CD4-positive, alpha-beta T cell (primary cell): ENCODE results near the gene DIAPH2. TPM values are rescaled to one million over a fixed set of nuclear protein-coding genes. Genes with fewer than 3 reads are reported as not detected.

Experiments used
- ATAC-seq: fragments of 200-7000 bp; cut with Tn5 transposase; one replicate; pipeline ENCODE4 v1.10.0; 2022; ENCODE audit warnings: mild to moderate bottlenecking; ENCODE audit not compliant: poor library complexity
- CTCF ChIA-PET: fragments of 350-600 bp; sonication (Branson Sonifier 250); formaldehyde crosslinking; loops from one replicate; lab custom pipeline; 2021; ENCODE audit warnings: antibody characterized with exemption, inconsistent platforms; lab: Charles Lee
- POLR2A ChIA-PET: fragments of 350-600 bp; sonication (Branson Sonifier 250); formaldehyde crosslinking; loops from one replicate; lab custom pipeline; 2021; ENCODE audit warnings: antibody characterized with exemption, inconsistent platforms; lab: Charles Lee
- DNase-seq, 14 experiments: peaks; one replicate each; pipeline ENCODE4 v3.0.0-alpha.2; 2013 to 2020; ENCODE audit warnings: mixed read lengths in 2 of 14
- H3K27ac ChIP-seq, 2 donors: one replicate each; pipeline versions ENCODE4 v1.5.1 to v1.7.0; 2013; ENCODE audit warnings: low read length in 2 of 2, low read depth in 1 of 2, mild to moderate bottlenecking in 1 of 2
- H3K27me3 ChIP-seq, 2 experiments: 1 replicate in 1 of 2; 2 replicates in 1 of 2; pipeline versions ENCODE4 v1.6.1 to v1.7.0; 2013; ENCODE audit warnings: low read length in 2 of 2, control low read depth in 1 of 2, mild to moderate bottlenecking in 1 of 2, moderate library complexity in 1 of 2; ENCODE audit not compliant: insufficient read depth in 2 of 2, control insufficient read depth in 1 of 2
- H3K36me3 ChIP-seq: one replicate; pipeline ENCODE4 v1.6.1; 2013; ENCODE audit warnings: low read length, control low read depth; ENCODE audit not compliant: insufficient read depth
- H3K4me1 ChIP-seq: one replicate; pipeline ENCODE4 v1.6.1; 2013; ENCODE audit warnings: low read length, control low read depth; ENCODE audit not compliant: insufficient read depth
- H3K4me3 ChIP-seq: one replicate; pipeline ENCODE4 v1.5.1; 2013; ENCODE audit warnings: mild to moderate bottlenecking, low read length, moderate library complexity
- H3K9me3 ChIP-seq, 2 experiments: 1 replicate in 1 of 2; 2 replicates in 1 of 2; pipeline versions ENCODE4 v1.6.1 to v1.7.0; 2013; ENCODE audit warnings: low read length in 2 of 2, mild to moderate bottlenecking in 2 of 2, control low read depth in 1 of 2, moderate library complexity in 1 of 2; ENCODE audit not compliant: control insufficient read depth in 1 of 2, insufficient read depth in 1 of 2
- H3K27ac Mint-ChIP-seq: one replicate; pipeline ENCODE4 v1.8.0; 2020; ENCODE audit warnings: mixed read lengths
- H3K27me3 Mint-ChIP-seq: one replicate; pipeline ENCODE4 v1.8.0; 2021; ENCODE audit warnings: mixed read lengths
- H3K36me3 Mint-ChIP-seq: one replicate; pipeline ENCODE4 v1.8.0; 2021; ENCODE audit warnings: low read depth, mixed read lengths
- H3K4me1 Mint-ChIP-seq: one replicate; pipeline ENCODE4 v1.8.0; 2021; ENCODE audit warnings: low read depth, mixed read lengths
- H3K4me3 Mint-ChIP-seq: one replicate; pipeline ENCODE4 v1.8.0; 2020; ENCODE audit warnings: mild to moderate bottlenecking, mixed read lengths
- H3K9me3 Mint-ChIP-seq: one replicate; pipeline ENCODE4 v1.8.0; 2020; ENCODE audit warnings: mixed read lengths
- CTCF ChIP-seq: fragments of 200-600 bp; IDR thresholded peaks from one replicate; pipeline ENCODE4 v1.8.0; 2022; ENCODE audit warnings: antibody characterized with exemption, mild to moderate bottlenecking
- intact Hi-C, 2 experiments: fragments of 100-400 bp; cut with DNase I in 1 of 2; cut with micrococcal nuclease in 1 of 2; formaldehyde crosslinking; loops; one replicate each; pipeline versions ENCODE4 v1.15.1 to v1.9.0; 2023 to 2025; cut with DNase I, micrococcal nuclease
- total RNA-seq, 174 experiments: library from RNA in 2 of 174; stranded (reverse) in 2 of 174; gene quantifications; one replicate each; pipeline ENCODE4 v1.2.3 and lab custom pipeline; 2021 to 2026

The DIAPH2 gene
- total RNA-seq, 2 experiments from 2014 or later = 11.4 to 11.7 TPM

- CTCF ChIA-PET = no interaction called here
- POLR2A ChIA-PET = no interaction called here
- TF ChIP-seq CTCF = no peak
Measured at GRCh38 chrX:96906741-96907140, 222.1 kb downstream of the DIAPH2 start.

GRCh38 chrX:96907516-96908272 lies 223.1 kb downstream of the DIAPH2 start:
- CTCF ChIA-PET = no interaction called here
- Mint-ChIP-seq H3K4me1 (no peaks in the 10 kb centered on the region), H3K27ac (no peak overlapping the region), H3K36me3 (no peaks in the 10 kb centered on the region), H3K4me3 (no peak overlapping the region), H3K27me3 (no peaks in the 10 kb centered on the region), H3K9me3 (no peaks in the 10 kb centered on the region)
- H3K4me3 ChIP-seq = no peak overlapping the region
- no peaks in the 10 kb centered on the region for H3K9me3 ChIP-seq
- POLR2A ChIA-PET = no interaction called here
- no peak overlapping the region for H3K27ac ChIP-seq
- H3K27me3 ChIP-seq = no peaks in the 10 kb centered on the region
- H3K4me1 ChIP-seq = no peaks in the 10 kb centered on the region
- no peak for TF ChIP-seq CTCF
- DNase-seq (no peak), ATAC-seq (no peak)
- intact Hi-C loops = no loop called here
- H3K36me3 ChIP-seq = no peaks in the 10 kb centered on the region

More at GRCh38 chrX:96906741-96907140, 222.1 kb downstream of the DIAPH2 start:
- Histone ChIP-seq H3K36me3 (no peaks in the 10 kb centered on the region), H3K27me3 (no peaks in the 10 kb centered on the region), H3K4me3 (no peak overlapping the region), H3K9me3 (no peaks in the 10 kb centered on the region), H3K27ac (no peak overlapping the region), H3K4me1 (no peaks in the 10 kb centered on the region)
- intact Hi-C loops = no loop called here
- ATAC-seq (no peak), DNase-seq (no peak)
- Mint-ChIP-seq H3K27me3 (no peaks in the 10 kb centered on the region), H3K27ac (no peak overlapping the region), H3K36me3 (no peaks in the 10 kb centered on the region), H3K9me3 (no peaks in the 10 kb centered on the region), H3K4me3 (no peak overlapping the region), H3K4me1 (no peaks in the 10 kb centered on the region)

DNA sequence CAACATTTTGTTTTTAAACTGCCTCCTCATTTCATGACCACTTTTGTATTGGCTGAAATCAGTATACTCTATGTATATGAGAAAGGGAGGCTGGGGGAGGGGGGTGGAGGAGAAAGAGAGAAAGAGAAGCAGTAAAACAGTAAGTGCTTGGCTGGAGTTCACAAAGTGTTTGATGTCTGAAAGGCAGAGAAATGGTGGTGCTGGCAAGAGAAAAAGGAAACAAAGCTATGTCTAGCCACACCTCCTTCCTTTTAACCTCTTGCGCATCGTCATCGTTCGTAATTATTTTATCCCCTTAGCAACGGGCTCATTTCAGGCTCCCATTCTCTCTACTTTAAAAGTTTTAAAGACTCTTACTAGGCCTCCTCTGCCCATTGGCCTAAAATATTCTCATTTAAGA lies 224.6 kb downstream of the DIAPH2 start:
- TF ChIP-seq CTCF = no peak

More for the DNA sequence above, 224.6 kb downstream of the DIAPH2 start:
- Mint-ChIP-seq H3K27ac (no peak overlapping the region), H3K4me3 (no peak overlapping the region), H3K4me1 (no peaks in the 10 kb centered on the region), H3K9me3 (no peaks in the 10 kb centered on the region), H3K27me3 (no peaks in the 10 kb centered on the region), H3K36me3 (no peaks in the 10 kb centered on the region)
- intact Hi-C loops = no loop called here
- DNase-seq = no peak
- Histone ChIP-seq H3K9me3 (no peaks in the 10 kb centered on the region), H3K27ac (no peak overlapping the region), H3K4me3 (no peak overlapping the region), H3K36me3 (no peaks in the 10 kb centered on the region), H3K4me1 (no peaks in the 10 kb centered on the region), H3K27me3 (no peaks in the 10 kb centered on the region)
- ChIA-PET CTCF (no interaction called here), POLR2A (no interaction called here)
- ATAC-seq = no peak
